SHP77 (cell line): ENCODE results near the gene KCNJ13.
A peak's percentile ranks its signal among the peaks of the same experiment; 100 is the strongest.
"Not testable (repeated sequence)": the region's sequence is repeated elsewhere in the genome, so short reads cannot be mapped to it uniquely, and the experiment has no call there.

ENCODE experiments used
- DNase-seq, 2 experiments: peaks; one replicate each; lab custom pipeline; 2025; lab: John Stamatoyannopoulos, UW

The KCNJ13 gene

DNA sequence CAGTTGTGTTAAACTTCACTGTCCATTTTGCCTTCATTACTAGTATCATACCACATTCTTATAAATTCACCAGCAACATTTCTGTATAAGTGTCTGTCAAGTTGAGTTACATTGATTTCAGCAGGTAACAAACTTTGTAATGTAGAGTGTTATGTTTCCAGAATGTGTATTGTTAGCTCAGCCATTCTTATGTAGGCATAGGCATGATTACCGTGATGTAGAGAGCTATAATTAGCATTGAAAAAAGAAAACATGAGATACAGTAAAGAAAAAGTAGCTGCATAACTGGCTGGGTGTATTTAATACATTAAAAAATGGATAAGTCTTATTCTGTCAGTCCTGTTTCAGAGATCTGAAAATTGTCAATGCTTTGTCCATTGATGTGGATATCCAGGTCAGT, 8.5 kb downstream of the KCNJ13 start:
- DNase-seq = no peak

DNA sequence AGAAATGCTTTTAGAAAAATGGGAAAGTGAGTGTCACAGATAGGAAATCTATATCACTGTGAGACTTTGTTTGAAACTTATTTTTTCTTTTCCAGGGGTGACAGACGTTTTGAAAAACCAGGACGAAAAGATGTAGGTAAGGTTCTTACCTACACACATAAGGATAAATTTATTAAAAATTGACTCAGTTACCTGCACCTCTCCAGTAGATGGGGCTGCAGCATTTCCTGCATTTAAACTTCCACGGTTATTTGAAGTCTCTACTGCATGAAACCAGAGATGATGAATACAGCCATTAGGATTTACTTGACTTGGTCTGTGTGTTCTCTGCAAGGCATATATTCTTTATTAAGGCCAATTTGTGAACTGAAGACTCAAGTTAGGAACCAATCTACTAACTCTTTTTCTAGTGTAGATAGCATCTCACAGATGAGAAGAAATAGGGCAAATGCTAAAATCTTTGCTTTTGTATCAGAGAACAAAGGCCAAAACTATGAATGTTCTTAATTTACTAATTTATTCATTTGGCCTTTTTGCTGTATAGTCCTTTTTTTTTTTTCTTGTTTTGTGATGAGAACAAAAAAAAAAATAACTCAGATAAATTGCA, 15.0 kb downstream of the KCNJ13 start:
- peak; percentile 5 to 22 for DNase-seq

DNA sequence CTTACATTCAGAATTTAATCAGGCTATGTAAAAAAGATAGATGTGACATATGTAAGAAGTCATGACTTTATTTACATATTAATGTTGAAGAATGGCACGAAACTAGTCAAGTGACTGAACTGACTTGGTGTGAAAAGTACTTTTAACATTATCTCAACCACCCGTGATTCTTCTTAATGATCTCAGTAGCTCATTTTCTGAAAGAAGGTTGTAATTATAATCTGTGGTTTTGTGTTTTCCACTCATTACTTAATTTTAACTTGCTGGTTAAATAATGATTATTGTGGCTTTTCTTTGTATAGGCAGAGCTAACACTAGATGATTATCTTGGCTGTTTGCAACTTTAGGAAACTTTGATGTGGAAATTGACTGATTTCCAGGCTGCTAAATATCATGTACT, 18.5 kb downstream of the KCNJ13 start:
- DNase-seq = no peak

GRCh38 chr2:232750135-232750671, 26.2 kb downstream of the KCNJ13 start:
- DNase-seq = no peak

GRCh38 chr2:232749331-232749730, 27.0 kb downstream of the KCNJ13 start:
- no peak for DNase-seq

DNA sequence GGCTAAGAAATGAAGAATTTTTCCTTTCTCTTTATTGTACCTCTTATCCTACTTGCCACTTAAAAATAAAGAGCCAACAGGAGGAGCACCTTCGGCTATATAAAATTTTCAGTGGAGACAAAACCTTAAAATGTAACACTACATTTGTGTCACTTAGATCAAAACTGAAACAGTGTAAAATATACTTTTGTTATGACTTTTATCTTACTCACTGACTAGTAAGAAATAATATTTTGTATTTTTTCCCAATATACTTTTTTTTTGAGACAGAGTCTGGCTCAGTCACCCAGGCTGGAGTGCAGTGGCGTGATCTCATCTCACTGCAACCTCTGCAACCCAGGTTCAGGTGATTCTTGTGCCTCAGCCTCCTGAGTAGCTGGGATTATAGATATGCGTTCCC, 28.3 kb downstream of the KCNJ13 start:
- DNase-seq = no peak

- DNase-seq = no peak
Observed at GRCh38 chr2:232744963-232745362, 31.4 kb downstream of the KCNJ13 start.

DNA sequence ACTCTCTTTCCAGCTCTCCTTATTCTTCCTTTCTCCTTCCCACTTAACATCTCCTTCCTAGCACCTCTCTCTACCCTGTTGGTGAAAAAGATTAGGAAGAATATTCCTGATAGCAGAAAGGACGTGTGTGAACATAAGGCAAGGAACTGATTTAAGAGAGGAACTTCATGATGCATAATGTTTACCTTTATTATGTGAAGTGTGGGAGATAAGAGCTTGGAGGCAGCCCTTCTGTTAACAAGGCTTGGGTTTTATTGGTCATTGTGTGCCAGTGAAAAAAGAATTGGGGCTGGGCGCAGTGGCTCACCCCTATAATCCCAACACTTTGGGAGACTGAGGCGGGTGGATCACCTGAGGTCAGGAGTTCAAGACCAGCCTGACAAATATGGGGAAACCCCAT, 34.4 kb downstream of the KCNJ13 start:
- DNase-seq = no peak

- DNase-seq = no peak
Observed at GRCh38 chr2:232741294-232741693, 35.1 kb downstream of the KCNJ13 start.

DNA sequence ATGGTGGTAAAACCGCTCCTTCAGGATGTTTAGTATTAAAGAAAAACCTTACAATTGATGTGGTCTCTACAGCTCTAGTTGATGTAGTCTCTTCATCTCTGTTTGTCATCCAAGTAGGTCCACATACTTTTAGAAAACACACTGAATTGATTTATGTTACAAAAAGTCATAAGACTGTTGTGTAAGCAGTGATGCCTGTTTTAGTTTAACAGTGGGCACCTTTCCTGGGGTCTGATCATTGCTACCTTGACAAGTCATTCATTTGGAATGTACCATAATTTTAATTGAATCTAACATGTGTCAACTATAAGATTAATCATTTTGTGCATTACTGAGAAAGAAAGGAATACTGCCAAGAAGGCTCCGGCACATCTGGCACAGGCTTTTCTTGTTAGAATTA, 44.9 kb downstream of the KCNJ13 start:
- no peak for DNase-seq

- DNase-seq = no peak
Observed at GRCh38 chr2:232728785-232729184, 47.6 kb downstream of the KCNJ13 start.

DNA sequence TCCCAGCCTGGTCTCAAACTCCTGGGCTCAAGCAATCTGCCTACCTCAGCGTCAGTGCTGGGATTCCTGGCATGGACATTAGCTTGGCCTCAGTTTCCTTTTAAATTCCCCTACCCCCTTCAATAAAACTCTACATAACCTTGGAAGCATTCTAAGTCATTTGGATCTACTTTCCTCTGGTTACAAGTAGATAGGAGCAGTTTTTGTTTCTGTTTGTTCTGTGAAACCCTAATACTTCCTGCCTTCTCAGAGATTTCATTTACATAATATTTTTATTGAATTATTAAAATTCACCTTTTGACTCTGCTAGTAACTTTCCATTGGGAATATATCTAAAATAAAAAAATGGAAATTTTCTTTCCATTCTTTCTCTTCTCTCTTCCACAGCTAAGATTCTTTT, 53.3 kb downstream of the KCNJ13 start:
- no peak for DNase-seq

- DNase-seq = no peak
Observed at GRCh38 chr2:232721882-232722281, 54.5 kb downstream of the KCNJ13 start.

DNA sequence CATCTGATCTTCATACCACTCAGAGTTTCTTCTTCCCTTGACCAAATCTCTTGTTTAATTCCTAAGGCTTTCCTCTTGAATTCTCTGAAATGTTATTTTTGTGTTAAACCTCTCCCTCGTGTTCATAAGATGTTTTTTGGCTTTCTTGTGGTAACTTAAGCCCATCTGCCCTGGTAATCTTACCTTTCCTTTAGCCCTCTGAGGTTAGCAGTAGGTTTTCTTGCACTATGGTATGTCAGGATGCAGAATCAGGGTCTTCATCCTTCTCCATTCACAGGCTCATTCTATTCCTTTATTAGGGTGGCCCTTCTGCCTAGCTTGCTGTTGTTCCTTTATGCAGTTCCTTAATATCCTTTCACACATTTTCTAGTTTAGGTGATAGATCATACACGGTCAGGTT, 55.1 kb downstream of the KCNJ13 start:
- no peak for DNase-seq

DNA sequence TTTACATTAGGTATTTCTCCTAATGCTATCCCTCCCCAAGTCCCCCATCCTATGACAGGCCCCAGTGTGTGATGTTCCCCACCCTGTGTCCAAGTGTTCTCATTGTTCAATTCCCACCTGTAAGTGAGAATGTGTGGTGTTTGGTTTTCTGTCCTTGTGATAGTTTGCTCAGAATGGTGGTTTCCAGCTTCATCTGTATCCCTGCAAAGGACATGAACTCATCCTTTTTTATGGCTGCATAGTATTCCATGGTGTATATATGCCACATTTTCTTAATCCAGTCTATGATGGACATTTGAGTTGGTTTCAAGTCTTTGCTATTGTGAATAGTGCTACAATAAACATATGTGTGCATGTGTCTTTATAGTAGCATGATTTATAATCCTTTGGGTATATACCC, 56.3 kb downstream of the KCNJ13 start:
- not testable (repeated sequence) for DNase-seq
